B cell (primary cell): Measurements from ENCODE around the gene IL1R2. TPM values are rescaled to one million over a fixed set of nuclear protein-coding genes. Genes with fewer than 3 reads are reported as not detected.
A peak's percentile ranks its signal among the peaks of the same experiment; 100 is the strongest.

ENCODE experiments used
- ATAC-seq: fragments of 200-7000 bp; cut with Tn5 transposase; one replicate; pipeline ENCODE4 v1.10.0; 2021; ENCODE audit warnings: low read depth, mild to moderate bottlenecking, moderate number of reproducible peaks, moderate library complexity
- CTCF ChIA-PET: fragments of 350-600 bp; sonication (Branson Sonifier 250); formaldehyde crosslinking; loops from one replicate; lab custom pipeline; 2021; ENCODE audit warnings: antibody characterized with exemption, inconsistent platforms; lab: Charles Lee
- POLR2A ChIA-PET: fragments of 350-600 bp; sonication (Branson Sonifier 250); formaldehyde crosslinking; loops from one replicate; lab custom pipeline; 2021; ENCODE audit warnings: antibody characterized with exemption; lab: Charles Lee
- DNase-seq: peaks from one replicate; pipeline ENCODE4 v3.0.0; 2013
- H2AFZ ChIP-seq: 2 replicates; pipeline ENCODE4 v1.6.1; 2012; ENCODE audit warnings: mild to moderate bottlenecking, low read depth, low read length; ENCODE audit not compliant: insufficient read depth, poor library complexity, severe bottlenecking
- H3K27ac ChIP-seq, 2 donors: 1 replicate in 1 of 2; 2 replicates in 1 of 2; pipeline ENCODE4 v1.5.1; 2012 to 2013; ENCODE audit warnings: low read length in 2 of 2, mild to moderate bottlenecking in 2 of 2, moderate library complexity in 1 of 2
- H3K27me3 ChIP-seq, 4 experiments: fragments of 200-600 bp in 1 of 4; sonication (generic) in 1 of 4; replicated peaks in 1 of 4; 1 replicate in 2 of 4; 2 replicates in 2 of 4; pipeline versions ENCODE4 v1.6.1 to v1.7.0; 2013 to 2016; ENCODE audit warnings: low read length in 3 of 4, mild to moderate bottlenecking in 2 of 4, mixed read lengths in 1 of 4, moderate library complexity in 1 of 4; ENCODE audit not compliant: insufficient read depth in 4 of 4, control insufficient read depth in 3 of 4; ENCODE audit errors: control extremely low read depth in 1 of 4
- H3K36me3 ChIP-seq, 2 experiments: replicated peaks in 1 of 2; 1 replicate in 1 of 2; 2 replicates in 1 of 2; pipeline versions ENCODE4 v1.6.1 to v1.7.1; 2013; ENCODE audit warnings: low read length in 1 of 2; ENCODE audit not compliant: insufficient read depth in 2 of 2, control insufficient read depth in 1 of 2; ENCODE audit errors: control extremely low read depth in 1 of 2, extremely low read depth in 1 of 2
- H3K4me1 ChIP-seq, 2 donors: fragments of 200-600 bp in 1 of 2; sonication (generic) in 1 of 2; 1 replicate in 1 of 2; 2 replicates in 1 of 2; pipeline versions ENCODE4 v1.5.1 to v1.6.1; 2013 to 2017; ENCODE audit warnings: low read length in 2 of 2; ENCODE audit not compliant: control insufficient read depth in 2 of 2, insufficient read depth in 2 of 2
- H3K4me2 ChIP-seq: replicated peaks from 2 replicates; pipeline ENCODE3; 2012; ENCODE audit warnings: mild to moderate bottlenecking, low read depth, low read length; ENCODE audit not compliant: poor library complexity, severe bottlenecking
- H3K4me3 ChIP-seq, 5 experiments: fragments of 200-600 bp in 1 of 5; sonication (generic) in 1 of 5; 1 replicate in 3 of 5; 2 replicates in 2 of 5; pipeline versions ENCODE4 v1.5.1 to v1.7.0; 2011 to 2016; ENCODE audit warnings: low read length in 4 of 5, mild to moderate bottlenecking in 4 of 5, low read depth in 2 of 5, control low read depth in 1 of 5, moderate library complexity in 1 of 5; ENCODE audit not compliant: insufficient read depth in 1 of 5; ENCODE audit errors: control extremely low read depth in 1 of 5, extremely low read depth in 1 of 5
- H3K79me2 ChIP-seq: fragments of 200-600 bp; sonication (generic); one replicate; pipeline ENCODE4 v1.6.0; 2016; ENCODE audit warnings: low read length; ENCODE audit not compliant: control insufficient read depth, insufficient read depth
- H3K9ac ChIP-seq: fragments of 200-600 bp; sonication (generic); 2 replicates; pipeline ENCODE4 v1.6.1; 2017; ENCODE audit warnings: mild to moderate bottlenecking, low read length, moderate library complexity
- H3K9me3 ChIP-seq, 3 donors: one replicate each; pipeline versions ENCODE4 v1.6.1 to v1.7.1; 2013; ENCODE audit warnings: low read length in 2 of 3; ENCODE audit not compliant: control insufficient read depth in 2 of 3, insufficient read depth in 1 of 3; ENCODE audit errors: control extremely low read depth in 1 of 3
- H4K20me1 ChIP-seq: 2 replicates; pipeline ENCODE4 v1.6.0; 2012; ENCODE audit warnings: mild to moderate bottlenecking, low read length; ENCODE audit not compliant: insufficient read depth, control insufficient read depth, poor library complexity, severe bottlenecking
- H3K27ac Mint-ChIP-seq: one replicate; pipeline ENCODE4 v1.8.0; 2021; ENCODE audit warnings: mixed read lengths
- H3K27me3 Mint-ChIP-seq: one replicate; pipeline ENCODE4 v1.8.0; 2021; ENCODE audit warnings: mixed read lengths
- H3K4me1 Mint-ChIP-seq: one replicate; pipeline ENCODE4 v1.8.0; 2021; ENCODE audit warnings: mixed read lengths
- H3K4me3 Mint-ChIP-seq: one replicate; pipeline ENCODE4 v1.8.0; 2021; ENCODE audit warnings: mixed read lengths
- H3K9me3 Mint-ChIP-seq: one replicate; pipeline ENCODE4 v1.8.0; 2022; ENCODE audit warnings: mixed read lengths; ENCODE audit not compliant: insufficient read depth
- EZH2 ChIP-seq: IDR thresholded peaks from 2 replicates; pipeline ENCODE4 v1.6.1; 2012; ENCODE audit warnings: borderline replicate concordance, low read depth, mild to moderate bottlenecking, moderate library complexity, low read length; ENCODE audit not compliant: insufficient read depth, poor library complexity, severe bottlenecking
- WGBS: methylation state at CpG from one replicate; pipeline ENCODE4 v1.1.5; 2013; ENCODE audit warnings: missing lambda C conversion rate; ENCODE audit not compliant: insufficient coverage; 5-methylcytosine and 5-hydroxymethylcytosine counted together
- intact Hi-C: fragments of 100-400 bp; cut with micrococcal nuclease; formaldehyde crosslinking; loops from one replicate; pipeline ENCODE4 v1.10.0; 2022
- polyA plus RNA-seq: library from polyadenylated mRNA; depleted of rRNA; stranded (reverse); fragments of >200 nt; gene quantifications from 2 replicates; pipeline ENCODE4 v1.2.3, GENCODE V29; 2012
- total RNA-seq, 2 donors: library from RNA; stranded (reverse); fragments of 120-200 nt in 1 of 2; gene quantifications; 1 replicate in 1 of 2; 2 replicates in 1 of 2; pipeline versions ENCODE4 v1.2.3 to v1.2.4, GENCODE V29; 2013 to 2022
- TF ChIP-seq, protein P1 (sequence below): fragments of 200-600 bp; IDR thresholded peaks from one replicate; pipeline ENCODE4 v1.8.0; 2022; ENCODE audit warnings: antibody characterized with exemption, mild to moderate bottlenecking

Gene IL1R2
- total and polyA plus RNA-seq, 2 donors (not counting 1 experiment from before 2014, with no cell fraction given), result not detected

DNA sequence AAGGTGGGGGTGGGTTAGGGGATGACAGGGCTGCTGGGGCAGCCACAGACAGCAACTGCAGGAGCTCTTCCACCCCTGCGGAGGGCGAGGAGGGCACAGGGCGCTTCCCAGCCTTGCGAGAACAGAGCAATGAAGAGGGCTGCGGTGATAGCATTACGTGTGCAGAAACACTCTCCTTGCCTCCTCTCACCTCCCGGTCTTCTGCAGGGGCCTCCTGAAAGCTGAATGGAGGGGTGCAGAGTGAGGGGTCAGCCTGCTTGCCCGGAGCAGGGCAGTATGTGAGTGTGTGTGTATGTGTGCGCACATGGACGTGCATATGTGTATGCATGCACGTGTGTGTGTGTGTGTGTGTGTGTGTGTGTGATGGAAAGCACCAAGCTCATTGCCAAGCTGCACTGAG, 29.5 kb upstream of the IL1R2 start:
- Histone ChIP-seq H3K9me3 (peaks cover 0 to 4% (median 2%) of the 10 kb centered on the region in 3 donors), H3K27ac (no peak overlapping the region), H3K4me1 (no peaks in the 10 kb centered on the region), H3K4me2 (no peak overlapping the region), H3K9ac (no peak overlapping the region), H3K27me3 (peaks cover 0 to 9% (median 0%) of the 10 kb centered on the region in 4 experiments), H3K79me2 (no peaks in the 10 kb centered on the region), H2AFZ (no peak overlapping the region), H4K20me1 (no peaks in the 10 kb centered on the region), H3K4me3 (peak overlapping the region in 1 of 5 experiments; percentile 3), H3K36me3 (no peaks in the 10 kb centered on the region)
- POLR2A ChIA-PET, result no interaction called here
- no peak for ATAC-seq
- no peak for DNase-seq
- no peak overlapping the region for H3K27ac Mint-ChIP-seq
- intact Hi-C loops, result no loop called here
- H3K9me3 Mint-ChIP-seq, result peaks cover 5% of the 10 kb centered on the region
- TF ChIP-seq EZH2, result no peak
- TF ChIP-seq, protein P1, sequence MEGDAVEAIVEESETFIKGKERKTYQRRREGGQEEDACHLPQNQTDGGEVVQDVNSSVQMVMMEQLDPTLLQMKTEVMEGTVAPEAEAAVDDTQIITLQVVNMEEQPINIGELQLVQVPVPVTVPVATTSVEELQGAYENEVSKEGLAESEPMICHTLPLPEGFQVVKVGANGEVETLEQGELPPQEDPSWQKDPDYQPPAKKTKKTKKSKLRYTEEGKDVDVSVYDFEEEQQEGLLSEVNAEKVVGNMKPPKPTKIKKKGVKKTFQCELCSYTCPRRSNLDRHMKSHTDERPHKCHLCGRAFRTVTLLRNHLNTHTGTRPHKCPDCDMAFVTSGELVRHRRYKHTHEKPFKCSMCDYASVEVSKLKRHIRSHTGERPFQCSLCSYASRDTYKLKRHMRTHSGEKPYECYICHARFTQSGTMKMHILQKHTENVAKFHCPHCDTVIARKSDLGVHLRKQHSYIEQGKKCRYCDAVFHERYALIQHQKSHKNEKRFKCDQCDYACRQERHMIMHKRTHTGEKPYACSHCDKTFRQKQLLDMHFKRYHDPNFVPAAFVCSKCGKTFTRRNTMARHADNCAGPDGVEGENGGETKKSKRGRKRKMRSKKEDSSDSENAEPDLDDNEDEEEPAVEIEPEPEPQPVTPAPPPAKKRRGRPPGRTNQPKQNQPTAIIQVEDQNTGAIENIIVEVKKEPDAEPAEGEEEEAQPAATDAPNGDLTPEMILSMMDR, result no peak
- WGBS, result 96% methylated on average over 4 of the region's 11 CpGs
- peaks cover 10% of the 10 kb centered on the region for H3K27me3 Mint-ChIP-seq
- H3K4me3 Mint-ChIP-seq, result no peak overlapping the region
- CTCF ChIA-PET, result no interaction called here
- H3K4me1 Mint-ChIP-seq, result no peaks in the 10 kb centered on the region

GRCh38 chr2:101963198-101963597, 28.6 kb upstream of the IL1R2 start:
- WGBS, result 85% methylated on average over 4 of the region's 4 CpGs
- POLR2A ChIA-PET, result no interaction called here
- Histone ChIP-seq H3K27ac (no peak overlapping the region), H3K9me3 (peaks cover 0 to 4% (median 0%) of the 10 kb centered on the region in 3 donors), H2AFZ (no peak overlapping the region), H3K36me3 (no peaks in the 10 kb centered on the region), H4K20me1 (no peaks in the 10 kb centered on the region), H3K4me3 (no peak overlapping the region), H3K4me1 (no peaks in the 10 kb centered on the region), H3K4me2 (no peak overlapping the region), H3K27me3 (peaks cover 0 to 9% (median 0%) of the 10 kb centered on the region in 4 experiments), H3K9ac (no peak overlapping the region), H3K79me2 (no peaks in the 10 kb centered on the region)
- Mint-ChIP-seq H3K4me3 (no peak overlapping the region), H3K27ac (no peak overlapping the region), H3K27me3 (peaks cover 14% of the 10 kb centered on the region), H3K4me1 (no peaks in the 10 kb centered on the region), H3K9me3 (no peaks in the 10 kb centered on the region)
- DNase-seq (no peak), ATAC-seq (no peak)
- TF ChIP-seq, protein P1, result no peak
- TF ChIP-seq EZH2, result no peak
- intact Hi-C loops, result no loop called here
- CTCF ChIA-PET, result no interaction called here
